NCI-H1436 treated with DMSO at 0.1 percent for 48 hours (cell line): ENCODE data around the gene FN1.

Experiments used
- DNase-seq: peaks from one replicate; lab custom pipeline; 2025; lab: John Stamatoyannopoulos, UW

FN1 gene

GRCh38 chr2:215382480-215382879, 53.4 kb downstream of the FN1 start:
- no peak for DNase-seq

DNA sequence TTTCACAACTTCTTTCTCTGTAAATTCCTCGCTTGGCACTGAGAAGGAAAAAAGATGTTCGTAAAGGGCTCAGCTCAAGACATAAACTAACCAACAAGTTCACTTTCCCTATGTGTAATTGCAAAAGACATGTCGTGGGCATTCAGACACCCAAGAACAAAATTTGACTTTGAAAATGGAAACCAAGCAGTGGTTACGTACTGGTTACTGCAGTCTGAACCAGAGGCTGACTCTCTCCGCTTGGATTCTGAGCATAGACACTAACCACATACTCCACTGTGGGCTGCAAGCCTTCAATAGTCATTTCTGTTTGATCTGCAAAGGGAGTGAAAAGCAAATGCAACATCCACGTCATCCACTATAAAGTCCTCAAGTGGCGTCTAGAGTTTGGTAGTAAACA, 53.9 kb downstream of the FN1 start:
- DNase-seq: no peak

DNA sequence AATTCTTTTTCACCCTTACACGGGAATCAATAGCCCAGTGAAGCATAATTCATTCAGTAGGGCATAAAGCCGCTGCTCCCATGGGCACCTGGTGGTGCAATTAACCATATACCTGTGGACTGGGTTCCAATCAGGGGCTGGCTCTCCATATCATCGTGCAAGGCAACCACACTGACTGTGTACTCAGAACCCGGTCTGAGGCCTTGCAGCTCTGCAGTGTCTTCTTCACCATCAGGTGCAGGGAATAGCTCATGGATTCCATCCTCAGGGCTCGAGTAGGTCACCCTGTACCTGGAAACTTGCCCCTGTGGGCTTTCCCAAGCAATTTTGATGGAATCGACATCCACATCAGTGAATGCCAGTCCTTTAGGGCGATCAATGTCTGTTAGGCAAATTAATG, 55.2 kb downstream of the FN1 start:
- no peak for DNase-seq

- no peak for DNase-seq
Measured at GRCh38 chr2:215379948-215380347, 55.9 kb downstream of the FN1 start.

DNA sequence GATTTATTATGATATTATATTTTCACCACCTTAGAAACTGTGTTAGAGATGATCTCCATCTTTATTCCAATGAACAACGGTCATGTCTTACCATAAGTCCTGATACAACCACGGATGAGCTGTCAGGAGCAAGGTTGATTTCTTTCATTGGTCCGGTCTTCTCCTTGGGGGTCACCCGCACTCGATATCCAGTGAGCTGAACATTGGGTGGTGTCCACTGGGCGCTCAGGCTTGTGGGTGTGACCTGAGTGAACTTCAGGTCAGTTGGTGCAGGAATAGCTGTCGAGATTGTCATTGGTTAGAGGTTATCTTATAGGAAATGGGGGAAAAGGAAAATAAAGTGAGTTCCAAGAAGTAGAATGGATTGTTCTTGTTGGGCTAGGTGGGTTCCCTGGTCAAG, 56.8 kb downstream of the FN1 start:
- DNase-seq: no peak

- no peak for DNase-seq
Measured at GRCh38 chr2:215378045-215378444, 57.8 kb downstream of the FN1 start.

DNA sequence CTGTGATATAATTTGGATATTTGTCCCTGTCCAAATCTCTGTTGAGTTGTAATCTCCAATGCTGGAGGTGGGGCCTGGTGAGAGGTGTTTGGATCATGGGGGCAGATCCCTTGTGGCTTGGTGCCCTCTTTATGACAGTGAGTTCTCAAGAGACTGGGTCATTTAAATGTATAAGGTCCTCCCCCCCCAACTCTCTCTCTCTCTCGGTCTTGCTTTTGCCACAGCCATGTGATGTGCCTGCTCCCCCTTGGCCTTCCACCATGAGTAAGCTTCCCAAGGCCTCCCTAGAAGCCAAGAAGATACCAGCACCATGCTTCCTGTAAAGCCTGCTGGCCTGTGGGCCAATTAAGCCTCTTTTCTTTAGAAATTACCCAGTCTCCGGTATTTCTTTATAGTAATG, 58.6 kb downstream of the FN1 start:
- no peak for DNase-seq

GRCh38 chr2:215376103-215376780, 59.6 kb downstream of the FN1 start:
- no peak for DNase-seq

DNA sequence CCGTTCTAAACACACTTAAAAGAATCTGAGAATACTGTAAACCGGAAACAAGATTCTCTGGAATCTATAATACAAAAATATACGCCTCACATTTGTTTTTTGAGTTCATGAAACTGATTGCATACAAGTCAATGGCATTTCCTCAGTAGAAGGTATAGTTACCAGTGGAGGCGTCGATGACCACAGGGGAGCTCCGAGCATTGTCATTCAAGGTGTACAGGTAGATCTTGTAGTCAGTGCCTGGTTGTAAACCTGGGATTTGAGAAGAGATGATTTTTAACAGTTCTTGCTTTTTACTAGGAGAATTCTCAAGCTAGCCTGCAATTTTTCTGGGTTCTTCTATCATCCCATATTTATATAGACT, 60.4 kb downstream of the FN1 start:
- no peak for DNase-seq

- DNase-seq: no peak
Measured at GRCh38 chr2:215374642-215375466, 61.0 kb downstream of the FN1 start.

- no peak for DNase-seq
Measured at GRCh38 chr2:215374002-215374401, 61.9 kb downstream of the FN1 start.

DNA sequence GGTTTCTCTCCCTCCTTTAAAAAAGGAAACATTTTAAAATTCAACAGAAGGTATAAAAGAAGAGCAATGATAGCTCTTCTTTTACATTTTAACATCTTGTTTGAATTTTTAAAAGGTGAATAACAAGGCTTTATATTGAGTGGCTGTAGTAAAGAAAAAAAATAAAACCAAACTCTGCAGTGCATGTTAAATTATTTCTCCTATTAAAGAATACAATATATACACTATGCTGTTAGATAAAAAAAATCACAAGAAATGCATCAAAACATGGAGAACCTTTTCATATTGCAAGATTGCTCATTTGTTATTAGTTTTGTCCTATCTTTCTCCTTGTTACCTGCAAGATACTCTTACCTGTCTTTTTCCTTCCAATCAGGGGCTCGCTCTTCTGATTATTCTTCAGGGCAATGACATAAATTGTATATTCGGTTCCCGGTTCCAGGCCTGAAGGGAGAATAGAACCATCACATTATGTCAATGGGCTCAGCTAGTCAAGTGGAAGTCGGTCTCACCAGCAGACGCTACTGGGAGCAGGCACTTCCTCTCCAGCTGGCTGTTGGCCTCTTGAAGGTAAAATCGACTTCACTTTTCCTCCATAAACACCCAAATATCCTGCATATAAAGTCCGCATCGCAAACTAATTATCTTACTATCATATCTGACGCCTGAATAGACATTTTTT, 62.8 kb downstream of the FN1 start:
- no peak for DNase-seq

- DNase-seq: no peak
Measured at GRCh38 chr2:215371915-215372897, 63.7 kb downstream of the FN1 start.

- DNase-seq: no peak
Measured at GRCh38 chr2:215370112-215370965, 65.5 kb downstream of the FN1 start.

GRCh38 chr2:215369181-215369760, 66.6 kb downstream of the FN1 start:
- no peak for DNase-seq

- no peak for DNase-seq
Measured at GRCh38 chr2:215368493-215368809, 67.4 kb downstream of the FN1 start.

DNA sequence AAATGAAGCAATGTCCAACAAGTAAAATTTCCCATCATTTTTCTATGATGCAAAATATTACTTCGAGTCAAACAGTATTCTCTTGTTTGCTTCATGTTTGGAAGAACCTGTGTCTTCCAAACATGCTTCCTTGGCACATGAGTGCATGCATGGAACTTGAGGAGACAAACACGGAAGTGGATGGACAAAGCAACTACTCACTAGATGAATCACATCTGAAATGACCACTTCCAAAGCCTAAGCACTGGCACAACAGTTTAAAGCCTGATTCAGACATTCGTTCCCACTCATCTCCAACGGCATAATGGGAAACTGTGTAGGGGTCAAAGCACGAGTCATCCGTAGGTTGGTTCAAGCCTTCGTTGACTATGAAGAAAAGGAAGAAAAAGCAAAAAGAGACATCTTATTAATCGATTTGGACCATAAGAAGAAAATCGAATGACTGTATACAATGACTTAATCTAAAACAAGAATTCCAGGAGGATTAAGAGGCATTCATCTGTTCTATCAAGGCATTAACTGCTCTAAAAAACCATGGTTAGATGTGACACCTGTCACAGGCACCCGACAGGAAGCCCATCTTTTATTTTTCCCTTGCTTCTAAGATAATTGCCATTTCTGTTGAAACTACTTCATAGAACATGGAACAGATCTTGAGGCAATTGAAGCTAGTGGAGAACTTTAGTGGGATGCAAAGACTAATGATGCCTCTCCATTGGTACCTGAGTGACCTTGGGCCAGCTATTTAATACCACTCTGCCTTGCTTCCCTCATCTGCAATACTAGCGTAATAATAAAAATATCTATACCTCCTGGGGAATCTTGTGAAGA, 68.0 kb downstream of the FN1 start:
- DNase-seq: no peak

- DNase-seq: no peak
Measured at GRCh38 chr2:215366440-215367032, 69.3 kb downstream of the FN1 start.

GRCh38 chr2:215365184-215365658, 70.6 kb downstream of the FN1 start:
- DNase-seq: no peak
